Hindlimb muscle (tissue), 1 donor: Measurements from ENCODE around the gene BBX. TPM values are rescaled to one million over a fixed set of nuclear protein-coding genes. Genes with fewer than 3 reads are reported as not detected.
A peak's percentile ranks its signal among the peaks of the same experiment; 100 is the strongest.

Source experiments
- DNase-seq: peaks from one replicate; pipeline ENCODE4 v3.0.0-alpha.2; 2013
- polyA plus RNA-seq: library from polyadenylated mRNA; unstranded; fragments of 120-200 nt; gene quantifications from one replicate; pipeline ENCODE4 v1.2.1, GENCODE V29; 2013; ENCODE audit not compliant: insufficient read length

The BBX gene
- polyA plus RNA-seq, 1 donor = 41.6 TPM

DNA sequence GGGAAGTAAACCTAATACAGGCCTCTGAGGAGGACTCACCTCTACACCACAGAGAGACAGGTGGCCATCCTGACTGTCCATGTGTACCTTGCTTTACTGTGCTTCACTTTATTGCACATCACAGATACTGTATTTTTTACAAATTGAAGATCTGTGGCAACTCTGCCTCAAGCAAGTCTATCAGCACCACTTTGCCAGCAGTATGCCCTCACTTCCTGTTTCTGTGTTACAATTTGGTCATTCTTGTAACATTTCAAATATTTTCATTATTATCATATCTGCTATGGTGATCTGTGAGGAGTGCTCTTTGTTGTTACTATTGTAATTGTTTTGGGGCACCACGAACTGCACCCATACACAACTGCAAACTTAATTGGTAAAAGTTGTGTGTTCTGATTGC is 78.0 kb downstream of the BBX start:
- DNase-seq = no peak

DNA sequence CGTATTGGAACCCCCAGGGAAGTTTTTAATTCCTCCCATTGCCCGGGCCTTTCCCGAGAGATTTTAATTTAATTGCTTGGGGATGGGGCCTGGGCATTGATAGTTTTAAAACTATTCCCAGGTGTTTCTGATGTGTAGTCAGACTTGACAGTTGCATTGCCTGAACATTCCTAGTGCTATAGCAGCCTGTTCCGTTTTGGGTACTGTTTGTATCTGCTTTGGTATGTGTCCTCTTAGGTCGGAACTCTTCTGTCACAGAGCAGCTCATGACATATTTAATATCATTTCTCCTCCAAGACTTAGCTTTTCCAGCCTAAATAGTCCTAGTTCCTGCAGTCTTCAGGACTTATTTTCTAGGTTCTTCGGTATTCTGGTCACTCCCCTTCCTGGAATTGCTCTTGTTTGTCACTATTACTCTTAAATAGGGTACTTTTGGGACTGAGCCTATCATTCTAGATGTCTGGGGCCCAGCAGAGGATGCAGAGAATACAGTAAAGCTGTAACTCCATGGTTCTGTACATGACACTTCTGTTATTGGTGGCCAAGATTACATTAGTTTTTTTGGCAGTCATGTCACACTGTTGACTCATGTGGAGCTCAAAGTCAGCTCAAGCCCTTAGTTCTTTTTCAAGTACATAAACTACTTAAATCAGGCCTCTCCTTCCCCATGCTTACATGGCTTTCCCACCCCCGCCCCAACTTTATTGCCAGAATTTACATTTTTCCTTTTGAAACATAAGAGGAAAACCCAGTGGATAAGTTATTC is 81.5 kb downstream of the BBX start:
- peak; percentile 29 for DNase-seq

DNA sequence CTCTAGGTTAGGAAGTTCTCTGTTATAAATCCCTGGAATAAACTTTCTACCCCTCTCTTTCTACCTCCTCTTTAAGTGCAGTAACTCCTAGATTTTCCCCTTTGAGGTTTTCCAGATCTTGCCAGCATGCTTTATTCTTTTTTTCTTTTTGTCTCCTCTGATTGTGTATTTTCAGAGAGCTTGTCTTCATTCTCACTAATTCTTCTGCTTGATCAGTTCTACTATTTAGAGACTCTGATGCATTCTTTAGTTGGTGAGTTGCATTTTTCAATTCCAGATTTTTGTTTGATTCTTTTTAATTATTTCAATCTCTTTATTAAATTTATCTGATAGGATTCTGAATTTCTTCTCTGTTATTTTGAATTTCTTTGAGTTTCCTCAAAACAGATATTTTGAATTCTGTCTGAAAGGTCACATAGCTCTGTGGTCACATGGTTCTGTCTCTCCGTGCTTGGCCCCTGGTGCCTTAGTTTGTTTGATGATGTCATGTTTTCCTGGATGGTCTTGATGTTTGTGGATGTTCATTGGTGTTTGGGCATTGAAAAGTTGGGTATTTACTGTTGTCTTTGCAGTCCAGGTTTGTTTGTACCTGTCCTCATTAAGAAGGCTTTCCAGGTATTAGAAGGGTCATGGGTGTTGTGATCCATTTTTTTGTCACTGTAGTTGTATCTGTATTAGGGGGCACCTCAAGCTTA is 89.2 kb downstream of the BBX start:
- no peak for DNase-seq

DNA sequence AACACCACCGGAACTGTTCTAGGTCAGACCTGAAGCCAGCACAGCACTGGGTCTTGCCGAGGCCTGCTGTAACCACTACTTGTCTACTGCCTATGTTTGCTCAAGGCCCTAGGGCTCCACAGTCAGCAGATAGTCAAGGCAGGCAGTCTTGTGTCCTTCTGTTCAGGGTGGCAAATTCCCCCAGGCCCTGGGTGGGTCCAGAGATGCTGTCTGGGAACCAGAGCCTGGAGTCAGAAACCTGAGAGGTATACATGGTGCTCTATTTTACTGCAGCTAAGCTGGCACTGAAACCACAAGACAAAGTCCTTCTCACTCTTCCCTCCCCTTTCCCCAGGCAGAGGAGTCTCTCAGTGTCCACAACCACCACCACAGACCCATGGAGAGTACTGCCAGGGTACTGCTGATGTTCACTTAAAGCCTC is 89.9 kb downstream of the BBX start:
- no peak for DNase-seq

DNA sequence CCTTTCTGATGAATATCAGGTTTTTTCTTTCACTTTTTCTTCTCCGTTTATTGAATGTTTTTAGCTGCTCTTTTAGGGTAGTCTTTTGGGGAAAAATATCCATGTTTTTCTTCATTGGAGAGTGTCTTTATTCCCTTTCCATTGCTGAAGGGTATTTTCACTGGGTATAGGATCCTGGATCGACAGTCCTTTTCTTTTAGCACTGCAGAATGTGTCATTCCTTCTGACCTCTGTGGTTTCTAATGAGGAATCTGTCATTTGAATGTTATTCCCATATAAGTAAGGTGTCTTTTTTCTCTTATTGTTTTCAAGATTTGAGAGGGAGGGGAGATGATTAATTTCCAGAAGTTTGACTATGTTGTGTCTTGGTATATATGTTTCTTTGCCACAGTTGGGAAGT is 96.8 kb downstream of the BBX start:
- no peak for DNase-seq

DNA sequence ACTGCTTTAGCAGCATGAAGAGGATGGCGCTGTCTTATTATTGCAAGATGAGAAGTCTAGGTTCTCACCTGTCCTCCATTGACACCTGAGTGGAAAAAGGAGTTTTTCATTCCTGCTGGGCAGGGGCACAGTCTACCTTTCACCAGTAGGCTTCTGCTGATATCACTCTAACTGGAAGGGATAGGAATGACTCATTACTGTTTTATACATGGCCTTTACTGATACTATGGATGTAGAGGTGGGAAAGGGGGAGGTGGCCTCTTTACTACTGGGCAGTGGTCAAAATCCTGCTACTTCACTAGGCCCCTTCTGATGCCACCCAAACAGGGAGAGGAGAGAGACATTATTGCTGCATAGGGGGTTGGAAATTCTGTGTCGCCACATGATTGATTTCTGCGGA is 97.8 kb downstream of the BBX start:
- DNase-seq = no peak

DNA sequence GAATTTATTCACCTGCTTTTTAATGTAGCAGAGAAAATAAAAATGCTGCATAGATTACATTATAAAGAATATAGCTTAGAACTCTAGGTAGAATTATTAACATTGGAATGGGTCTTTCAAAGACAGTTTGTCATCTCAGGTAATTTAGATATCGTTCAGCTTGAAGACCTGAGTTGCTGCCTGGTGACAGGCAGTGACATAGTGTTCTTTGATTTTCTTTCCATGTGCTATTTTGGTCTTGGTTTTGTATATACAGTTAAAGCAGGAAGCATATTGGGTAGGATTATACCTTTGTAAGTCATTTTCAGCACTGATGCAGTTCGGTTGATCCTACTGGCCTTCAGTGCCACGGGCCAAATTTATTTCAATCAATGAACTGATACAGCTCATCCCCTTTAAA is 98.7 kb downstream of the BBX start:
- no peak for DNase-seq

DNA sequence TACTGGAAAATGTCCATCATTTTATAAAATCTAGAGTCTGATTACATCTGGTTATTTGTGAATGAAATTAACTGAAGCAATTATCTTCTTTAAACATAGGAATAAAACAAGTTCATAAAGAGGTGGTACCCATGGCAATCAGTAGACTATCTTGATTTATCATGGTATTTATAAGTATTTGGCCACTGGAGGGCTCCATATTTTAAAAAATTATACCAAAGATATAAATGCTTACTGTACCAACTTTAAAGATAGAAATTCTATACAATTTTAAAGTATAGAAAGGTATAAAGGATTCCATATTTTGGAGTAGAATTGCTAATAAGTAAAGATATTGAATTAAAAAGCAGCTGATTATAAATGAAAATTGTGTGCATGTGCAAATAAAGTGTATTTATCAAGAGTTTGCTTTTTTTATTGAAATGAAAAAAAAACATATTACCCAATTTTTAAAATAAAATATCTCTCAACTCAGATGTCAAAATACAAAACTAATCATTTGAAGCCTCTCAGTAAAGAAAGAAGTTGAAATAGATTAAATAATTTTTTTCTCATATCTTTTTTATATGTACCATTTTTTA is 105.3 kb downstream of the BBX start:
- no peak for DNase-seq

DNA sequence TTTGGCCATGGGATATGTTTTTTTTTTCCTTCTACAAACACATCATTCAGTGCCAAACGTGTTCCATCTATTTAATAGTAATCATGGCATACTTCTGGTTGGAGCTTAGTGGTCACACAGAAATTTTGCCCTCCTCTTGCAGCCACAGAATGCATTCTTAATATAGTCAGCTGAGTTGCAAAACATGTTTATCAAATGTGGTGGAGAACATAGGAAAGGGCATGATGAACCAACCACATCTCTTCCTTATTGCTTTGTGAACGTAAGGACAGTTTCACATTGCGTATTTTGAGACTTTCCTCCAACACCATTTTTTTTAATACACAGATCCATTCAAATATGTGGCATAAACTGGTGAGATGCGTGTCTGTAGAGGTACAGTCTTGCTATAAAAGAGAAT is 106.8 kb downstream of the BBX start:
- DNase-seq = no peak

DNA sequence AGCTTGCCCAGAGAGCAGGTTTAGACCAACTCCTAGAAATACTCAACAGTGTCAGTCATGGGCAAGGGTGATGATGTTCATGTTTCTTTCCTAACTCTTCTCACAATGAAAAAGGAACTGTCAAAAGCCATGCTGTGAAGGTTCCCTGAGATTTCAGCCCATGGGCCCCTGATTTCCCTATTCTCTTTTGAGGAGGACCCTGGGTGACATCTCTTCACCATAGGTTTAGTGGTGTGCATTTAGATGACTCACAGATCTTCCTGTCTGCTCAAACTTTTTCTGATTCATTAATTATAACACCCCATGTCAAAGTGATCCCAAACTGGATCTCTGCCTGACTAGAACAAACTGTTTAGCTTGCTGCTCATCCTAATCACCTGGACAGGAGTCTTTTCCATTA is 108.0 kb downstream of the BBX start:
- no peak for DNase-seq

DNA sequence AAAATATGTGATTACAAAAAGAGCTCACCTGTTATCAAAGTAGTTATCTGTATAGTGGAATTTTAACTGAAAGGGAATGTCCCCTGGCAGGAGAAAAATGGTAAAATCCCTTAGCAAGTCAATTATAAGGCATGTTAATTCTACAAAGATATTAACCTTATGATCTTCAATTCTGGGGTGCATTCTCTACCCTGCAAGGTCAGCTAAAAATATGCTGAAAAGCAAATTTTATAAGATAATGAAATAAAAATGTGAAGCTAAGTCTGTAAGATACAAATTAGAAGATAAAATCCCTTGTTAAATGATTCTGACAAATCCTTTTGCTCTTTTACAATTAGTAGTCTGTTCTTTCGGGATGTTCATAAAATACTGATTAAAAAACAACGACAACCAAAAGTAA is 109.8 kb downstream of the BBX start:
- no peak for DNase-seq

DNA sequence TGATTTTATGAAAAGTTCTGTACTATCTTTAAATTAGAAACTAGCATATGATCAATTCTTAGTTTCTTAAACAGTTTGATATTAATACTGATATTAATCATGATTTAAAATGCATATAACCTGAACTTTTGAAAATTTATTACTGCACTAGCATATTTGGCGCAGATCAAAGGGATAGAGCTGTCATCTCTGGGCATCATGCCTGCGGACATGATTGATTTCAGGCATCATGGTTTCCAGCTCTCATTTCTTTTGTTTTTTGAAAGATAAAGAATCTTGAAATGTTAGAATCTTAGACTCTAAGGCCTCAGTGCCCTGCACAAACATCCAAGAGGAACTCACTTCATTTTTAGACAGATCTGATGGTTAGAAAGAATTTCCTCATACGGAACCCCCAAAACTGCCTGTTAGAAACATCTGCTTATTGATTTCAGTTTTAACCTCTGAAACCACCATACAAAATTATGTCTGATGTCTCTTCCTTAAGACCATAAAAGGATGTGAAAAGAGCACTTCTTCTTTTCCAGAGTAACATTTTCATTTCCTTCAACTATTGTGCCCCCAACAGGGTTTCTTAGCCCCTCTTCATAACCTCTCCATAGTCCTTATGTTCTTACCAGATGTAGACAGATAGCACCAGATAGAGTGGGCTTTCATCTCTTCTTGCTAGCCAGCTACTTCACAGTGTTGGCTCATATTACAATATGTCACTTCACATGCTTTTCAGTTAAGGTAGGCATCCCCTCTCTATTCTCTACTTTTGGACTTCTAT is 110.8 kb downstream of the BBX start:
- DNase-seq = no peak

DNA sequence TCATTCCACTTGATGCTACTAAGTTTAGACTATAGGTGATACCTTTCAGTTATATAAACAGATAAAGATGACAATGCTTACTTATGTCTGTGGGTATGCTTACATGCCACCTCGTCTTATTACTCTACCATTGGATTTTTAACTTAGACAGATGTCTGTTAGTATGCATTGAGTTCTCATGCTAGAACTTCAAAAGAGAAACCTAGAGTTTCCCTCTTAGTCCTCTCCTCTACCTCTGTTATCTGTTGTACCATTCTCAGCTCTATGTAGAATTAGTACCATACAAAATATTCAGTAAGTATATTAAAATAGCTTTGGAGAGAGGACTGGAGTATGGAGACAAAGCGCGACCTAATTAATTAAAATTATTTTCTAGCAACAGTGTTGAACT is 111.3 kb downstream of the BBX start:
- no peak for DNase-seq

DNA sequence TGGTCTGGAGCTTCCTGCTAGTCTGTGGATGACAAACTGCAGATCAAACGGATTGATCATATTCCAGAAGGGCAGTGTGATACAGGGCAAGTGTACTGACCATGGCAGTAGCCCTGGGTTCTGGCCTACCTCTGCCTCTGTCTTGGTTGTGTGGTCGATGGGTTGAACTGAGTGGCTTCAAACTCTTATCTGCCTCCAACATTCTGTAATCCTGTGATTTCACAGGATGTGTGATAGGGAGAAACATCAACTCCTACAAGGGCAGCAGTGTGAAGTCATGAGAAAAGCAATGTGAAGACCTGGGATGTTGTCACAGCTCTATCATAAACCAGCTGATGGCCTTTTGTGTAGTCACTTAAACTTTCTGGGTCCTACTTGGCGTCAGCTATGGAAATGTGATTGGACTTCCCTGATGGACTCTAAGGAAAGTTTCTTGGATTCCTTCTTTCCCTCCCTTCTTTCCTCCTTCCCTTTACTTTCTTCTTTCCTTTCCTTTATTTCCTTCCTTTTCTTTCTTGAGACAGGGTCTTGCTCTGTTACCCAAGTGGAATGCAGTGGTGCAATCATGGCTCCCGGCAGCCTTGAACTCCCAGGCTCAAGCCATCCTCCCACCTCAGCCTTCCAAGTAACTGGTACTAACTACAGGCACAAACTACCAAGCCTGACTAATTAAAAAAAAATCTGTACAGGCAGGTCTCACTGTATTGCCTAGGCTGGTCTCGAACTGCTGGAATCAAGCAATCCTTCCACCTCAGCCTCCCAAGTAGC is 114.8 kb downstream of the BBX start:
- DNase-seq = no peak

DNA sequence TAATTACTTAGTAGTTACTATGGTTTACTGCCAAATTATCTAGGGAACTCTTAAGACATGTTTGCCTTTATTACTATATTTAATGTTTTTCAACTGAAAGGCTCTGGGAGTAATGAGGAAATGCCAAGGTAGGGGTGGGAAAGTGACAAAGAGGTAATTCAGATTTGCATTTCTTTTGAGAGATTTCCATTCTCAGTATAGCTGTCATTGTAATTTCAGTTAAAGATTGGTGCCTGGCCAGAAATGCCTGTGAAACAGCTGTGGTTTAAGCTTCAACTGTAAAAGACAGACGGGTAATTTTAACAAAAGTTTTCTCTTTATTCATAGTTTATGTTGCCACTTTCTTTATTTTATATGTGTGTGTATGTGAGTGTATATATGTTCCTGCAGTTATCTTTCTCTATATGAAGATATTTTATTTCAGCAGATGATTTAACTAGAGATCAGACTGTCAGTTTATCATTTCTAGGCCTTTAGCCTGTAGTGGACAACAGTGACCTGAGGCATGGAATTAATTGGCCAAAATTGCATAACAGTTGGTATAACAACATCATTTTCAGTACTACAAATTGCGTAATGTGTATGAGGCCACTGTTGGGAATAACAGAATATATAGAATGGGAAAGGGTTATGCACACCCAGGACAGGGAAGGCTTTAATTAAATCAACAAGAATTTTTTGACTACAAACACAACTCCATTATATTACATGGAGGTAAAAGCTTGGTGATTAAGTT is 119.0 kb downstream of the BBX start:
- peak; percentile 19 for DNase-seq

DNA sequence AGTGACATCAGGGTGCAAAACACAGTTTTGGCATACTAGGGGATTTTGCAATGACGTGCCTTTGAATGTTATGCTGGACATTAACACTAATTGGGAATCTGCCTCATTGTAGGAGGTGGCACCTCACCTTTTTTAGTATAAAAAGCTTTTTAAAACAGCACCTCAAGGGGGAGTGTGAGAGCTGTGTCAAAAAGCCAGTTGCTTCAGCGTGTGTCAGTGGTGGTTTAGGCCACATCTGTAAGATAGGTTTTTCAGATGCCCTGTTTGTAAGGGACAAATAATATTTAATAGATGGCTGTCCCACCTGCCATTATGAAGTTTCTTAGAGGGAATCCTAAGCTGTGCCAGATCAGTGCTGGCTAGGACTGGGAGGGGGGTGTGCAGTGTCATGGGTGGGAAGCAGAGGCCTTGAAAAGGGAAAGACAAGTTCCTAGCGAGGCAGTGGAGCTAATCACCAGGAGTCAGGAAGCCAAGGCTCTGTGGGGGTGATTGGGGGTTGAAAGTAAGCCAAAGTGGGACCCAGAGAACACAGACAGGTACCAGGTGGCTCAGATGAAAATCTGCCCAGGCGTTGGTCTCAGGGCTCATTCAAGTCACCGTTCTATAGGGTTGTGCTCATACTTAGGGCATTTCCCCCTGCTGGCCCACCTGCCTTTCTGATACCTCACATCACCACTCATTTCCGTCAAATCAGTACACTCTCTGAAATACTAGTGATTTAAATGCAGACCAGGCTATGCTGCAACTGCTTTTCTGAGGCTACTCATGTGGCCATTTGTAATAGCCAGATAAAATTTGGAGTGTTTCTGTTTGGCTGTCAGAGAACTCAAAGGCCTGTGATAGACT is 120.5 kb downstream of the BBX start:
- no peak for DNase-seq

DNA sequence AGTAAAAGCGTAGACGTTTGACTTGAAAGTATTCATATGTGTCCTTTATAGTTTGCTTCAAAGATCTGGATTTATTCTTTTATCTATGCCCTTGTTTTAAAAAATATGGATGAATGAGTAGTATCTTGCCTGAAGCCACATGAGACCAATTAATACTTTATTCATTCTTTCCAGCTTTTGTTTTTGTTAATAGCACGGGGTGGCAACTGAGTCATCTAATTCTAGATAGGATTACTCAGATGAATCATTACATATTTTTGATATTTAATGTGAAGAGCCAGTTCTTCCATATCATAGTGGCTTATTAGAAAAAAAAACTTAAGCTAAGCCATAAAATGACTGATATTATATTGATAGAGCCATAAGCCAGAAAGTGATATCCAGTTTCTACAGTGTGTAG is 121.9 kb downstream of the BBX start:
- DNase-seq = no peak

DNA sequence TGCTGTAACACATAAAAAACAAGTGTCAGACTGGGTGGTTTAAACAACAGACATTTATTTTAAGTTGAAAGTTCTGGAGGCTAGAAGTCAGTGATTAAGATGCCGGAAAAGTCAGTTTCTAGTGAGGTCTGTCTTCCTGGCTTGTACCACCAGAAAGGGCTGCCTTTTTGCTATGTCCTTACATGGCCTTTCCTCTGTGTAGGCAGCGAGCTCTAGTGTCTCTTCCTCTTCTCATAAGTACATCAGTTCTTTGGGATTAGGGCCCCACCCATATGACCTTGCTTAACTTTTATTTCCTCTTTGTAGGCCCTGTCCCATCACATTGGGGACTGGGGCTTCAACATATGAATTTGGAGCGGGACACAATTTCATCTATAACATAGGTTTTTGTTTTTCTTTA is 128.0 kb downstream of the BBX start:
- DNase-seq = no peak

DNA sequence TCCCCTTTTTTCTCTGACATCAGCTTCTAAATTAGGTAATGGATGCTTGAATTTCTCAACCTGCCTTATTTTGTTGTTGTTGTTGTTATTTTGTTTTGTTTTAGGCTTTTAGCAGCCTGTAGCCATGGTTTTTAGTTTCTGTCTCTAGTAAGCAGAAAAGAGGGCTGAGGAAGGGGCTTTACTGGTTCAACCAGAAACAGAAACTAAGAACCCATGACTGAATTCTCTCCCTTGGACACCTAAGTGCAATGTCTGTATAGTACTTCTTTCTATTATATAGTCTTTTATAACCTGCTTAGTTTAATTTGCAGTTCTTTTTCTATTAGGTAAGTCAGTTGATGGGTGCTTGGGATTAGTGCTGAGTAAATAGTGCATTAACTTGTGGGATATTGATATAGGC is 129.0 kb downstream of the BBX start:
- DNase-seq = no peak

DNA sequence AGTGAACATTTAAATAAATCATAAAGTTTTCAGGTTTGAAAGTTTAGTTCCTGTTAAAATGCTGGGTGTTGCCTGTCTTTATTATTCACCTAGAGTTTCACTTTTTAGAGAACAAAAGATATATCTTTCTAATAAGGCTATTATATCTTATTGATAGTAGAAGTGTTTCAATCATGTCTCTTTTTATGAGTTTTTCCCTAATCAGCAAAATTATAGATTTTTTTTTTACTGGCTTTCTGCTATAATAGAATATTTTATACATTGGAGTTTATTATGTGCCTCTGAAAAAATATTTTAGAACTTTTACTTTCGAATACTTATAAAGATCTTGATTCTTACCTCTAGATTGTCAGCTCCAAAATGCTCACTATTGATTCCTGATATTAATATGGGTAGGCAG is 131.5 kb downstream of the BBX start:
- no peak for DNase-seq

DNA sequence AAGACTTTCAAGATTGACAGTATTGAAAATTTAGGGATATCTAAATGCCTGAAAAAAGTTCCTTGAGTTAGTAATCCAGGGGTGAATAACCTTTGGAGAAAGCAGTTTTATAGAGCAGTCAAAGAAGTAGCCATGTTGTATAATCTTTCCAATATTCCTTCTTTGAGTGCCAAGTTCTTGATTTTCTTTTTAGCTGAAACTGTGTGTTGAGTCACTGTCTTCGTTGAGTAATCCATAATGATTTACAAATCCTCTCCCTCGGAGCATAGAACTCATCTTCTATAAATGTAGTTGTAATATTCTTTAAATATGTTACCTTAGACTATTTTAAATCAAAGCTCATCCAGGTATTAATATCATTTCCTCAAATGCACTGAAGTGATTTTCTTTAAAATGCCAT is 135.2 kb downstream of the BBX start:
- DNase-seq = no peak
